GM19238 (cell line): ENCODE data around the gene POU2AF1.

Experiments used
- DNase-seq: peaks from one replicate; pipeline ENCODE4 v3.0.0; 2011; ENCODE audit warnings: low spot score; ENCODE audit not compliant: insufficient read length

Gene POU2AF1, protein sequence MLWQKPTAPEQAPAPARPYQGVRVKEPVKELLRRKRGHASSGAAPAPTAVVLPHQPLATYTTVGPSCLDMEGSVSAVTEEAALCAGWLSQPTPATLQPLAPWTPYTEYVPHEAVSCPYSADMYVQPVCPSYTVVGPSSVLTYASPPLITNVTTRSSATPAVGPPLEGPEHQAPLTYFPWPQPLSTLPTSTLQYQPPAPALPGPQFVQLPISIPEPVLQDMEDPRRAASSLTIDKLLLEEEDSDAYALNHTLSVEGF

DNA sequence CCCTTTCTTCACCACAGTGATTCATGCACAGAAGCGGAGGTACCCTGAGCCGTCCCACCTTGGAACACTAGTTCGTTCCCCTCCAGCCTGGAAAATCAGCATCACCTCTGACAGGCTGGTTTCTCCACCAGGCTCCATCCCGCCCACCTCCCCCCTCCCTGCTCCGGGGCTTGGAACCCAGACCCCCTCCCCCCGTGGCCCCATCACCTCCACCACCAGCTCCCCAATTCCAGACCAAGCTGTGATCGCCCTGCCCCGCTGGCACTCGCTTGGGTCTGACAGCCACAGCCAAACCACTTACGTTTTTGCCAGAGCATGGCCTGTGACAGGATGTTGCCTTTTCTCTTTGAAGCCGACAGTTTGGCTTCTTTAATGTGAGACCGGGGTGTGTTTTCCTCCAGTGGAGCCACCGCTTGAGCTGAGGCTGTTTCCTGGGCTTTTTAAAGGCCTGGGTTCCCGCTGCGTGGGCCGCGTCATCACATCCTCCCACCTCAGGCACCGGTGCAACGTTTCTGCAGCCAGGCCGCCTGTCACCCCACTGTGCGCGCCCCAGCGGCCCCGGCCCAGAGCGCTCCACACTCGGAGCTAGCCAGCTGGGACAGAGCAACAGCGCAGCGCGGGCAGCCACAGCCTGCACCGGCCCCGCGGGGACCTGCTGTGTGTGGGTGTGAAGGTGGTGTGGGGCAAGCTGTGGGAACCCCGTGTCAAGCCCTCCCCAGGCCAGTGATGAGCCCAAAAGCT, at the start of gene POU2AF1:
Gene POU2AF1, minus strand, starts transcription at position 415 of the 741 bp plus-strand sequence. Its CDS starts 98 bp downstream, at position 317.
- DNase-seq, result peak; percentile 41

DNA sequence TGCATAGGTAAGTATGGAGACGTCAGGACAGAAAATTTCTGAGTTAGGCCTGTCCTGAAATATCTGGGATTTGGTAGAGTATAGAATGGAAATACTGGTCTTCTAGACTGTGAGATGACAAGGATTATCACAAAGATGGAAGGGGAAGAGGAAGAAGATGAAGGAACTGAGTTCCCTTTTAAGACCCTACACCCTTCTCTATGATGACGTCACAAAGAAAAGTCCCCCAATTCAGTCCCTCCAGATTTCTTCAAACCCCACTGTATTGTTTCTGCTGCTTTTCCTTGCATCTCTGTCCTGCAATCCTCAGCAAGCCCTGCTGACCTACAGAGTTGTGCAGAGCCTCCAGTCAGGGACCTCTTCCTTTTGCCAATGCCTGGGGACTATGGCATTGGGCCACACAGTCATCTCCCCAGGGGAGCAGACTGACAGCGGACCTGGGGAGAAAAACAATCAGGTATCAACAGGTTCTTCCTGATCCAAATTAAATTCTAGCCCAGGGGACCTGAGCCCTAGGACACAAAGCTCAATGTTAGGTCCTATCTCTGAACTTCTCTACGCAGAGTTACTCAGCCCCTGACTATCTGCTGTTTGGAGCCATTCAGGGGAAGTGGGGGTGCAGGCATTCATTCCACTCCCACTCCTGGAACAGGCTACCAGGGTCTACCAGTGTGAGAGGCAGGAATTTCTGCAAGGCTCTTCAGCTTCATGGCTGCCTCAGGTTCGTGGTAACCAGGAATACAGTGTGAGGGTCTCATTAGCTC, 49.2 kb upstream of the POU2AF1 start:
- DNase-seq, result no peak

DNA sequence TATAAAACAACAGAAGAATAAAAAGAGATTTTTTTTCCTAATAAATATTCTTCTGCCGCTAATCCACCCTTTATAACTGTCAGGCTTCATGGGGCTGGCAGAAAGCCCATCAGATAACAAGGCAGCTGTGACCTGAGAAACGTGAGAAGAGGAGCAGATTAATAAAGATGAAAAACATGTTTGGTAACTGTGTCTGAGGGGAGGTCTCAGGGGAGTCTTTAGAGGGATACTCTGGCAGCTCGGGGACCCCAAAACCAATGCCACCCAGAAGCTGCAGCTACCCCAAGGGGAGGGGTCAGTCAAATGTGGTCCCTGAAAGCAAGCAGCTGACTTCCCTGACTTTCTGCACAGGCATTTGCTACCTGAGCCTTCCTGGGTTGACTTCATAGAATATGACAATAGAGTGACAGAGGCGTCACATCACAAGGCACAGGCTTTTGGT, 48.4 kb upstream of the POU2AF1 start:
- DNase-seq, result no peak

DNA sequence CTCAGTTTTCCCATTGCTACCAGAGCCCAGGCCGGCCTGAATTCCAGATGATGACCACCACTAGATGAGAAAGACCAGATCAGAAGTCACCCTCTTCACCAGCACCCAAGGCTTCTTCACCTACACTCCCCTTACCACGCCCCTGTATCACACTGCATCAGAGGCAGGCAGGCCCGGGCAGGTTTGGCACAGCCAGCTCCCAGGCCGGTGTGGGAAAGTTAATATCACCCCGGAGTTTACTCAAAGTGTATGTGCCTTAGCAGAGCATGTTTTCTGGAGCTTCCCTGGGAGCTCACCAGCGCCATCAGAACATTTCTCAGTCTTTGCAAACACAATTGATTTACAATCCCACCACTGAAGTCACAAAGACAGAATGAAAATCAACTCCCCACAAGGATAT, 47.5 kb upstream of the POU2AF1 start:
- DNase-seq, result no peak

DNA sequence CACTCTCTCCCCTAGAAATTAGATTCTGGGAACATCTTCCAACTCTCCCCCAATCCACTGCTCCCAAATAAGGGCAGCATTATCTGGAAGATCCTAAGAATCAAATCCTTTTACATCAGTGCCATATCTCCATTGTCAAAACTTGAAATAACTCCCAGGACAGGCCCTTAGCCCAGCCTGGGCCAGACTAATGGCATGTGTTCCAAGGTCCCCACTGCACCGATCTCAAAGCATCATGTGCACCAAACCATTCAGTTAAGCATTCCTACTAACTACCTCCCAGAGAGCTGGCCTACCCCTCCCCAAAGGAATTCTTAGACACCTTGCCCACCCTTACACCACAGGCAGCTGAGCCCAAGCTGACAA, 44.2 kb upstream of the POU2AF1 start:
- no peak for DNase-seq

DNA sequence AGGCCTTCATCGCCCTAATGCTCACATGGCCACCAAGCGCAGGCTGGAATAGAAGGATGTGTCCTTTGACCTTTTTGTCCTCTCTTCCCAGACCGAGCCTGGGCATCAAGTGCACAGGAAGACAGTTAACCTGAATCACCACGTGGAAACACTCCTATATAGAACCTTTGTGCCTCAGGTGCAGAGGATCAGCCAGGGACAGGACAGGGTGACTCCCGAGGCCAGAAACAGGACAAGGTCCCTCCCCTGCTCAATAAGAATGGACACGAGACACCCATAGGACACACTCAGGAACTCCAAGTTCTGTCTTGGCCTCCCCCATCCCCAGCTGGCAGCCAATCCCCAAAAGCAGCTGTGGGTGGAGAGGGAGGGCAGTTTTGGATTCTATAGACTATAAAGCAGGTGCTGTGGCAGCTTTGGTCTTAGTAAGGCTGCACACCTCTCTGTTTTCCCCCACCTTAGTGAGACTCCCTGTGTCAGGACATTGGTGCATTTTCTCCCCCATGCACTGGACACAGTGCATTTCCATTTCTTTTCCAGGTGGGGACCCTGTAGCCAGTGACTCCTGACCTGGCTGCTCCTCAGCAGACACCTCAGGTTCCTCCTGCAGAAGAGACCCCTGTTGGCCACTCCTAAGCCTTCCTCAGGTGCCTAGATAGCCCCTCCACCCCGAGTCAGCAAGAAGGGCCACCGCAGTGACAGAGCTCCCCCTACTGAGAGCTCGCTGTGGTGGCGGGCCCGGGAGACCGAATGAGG, 43.6 kb upstream of the POU2AF1 start:
- DNase-seq, result peak; percentile 51

DNA sequence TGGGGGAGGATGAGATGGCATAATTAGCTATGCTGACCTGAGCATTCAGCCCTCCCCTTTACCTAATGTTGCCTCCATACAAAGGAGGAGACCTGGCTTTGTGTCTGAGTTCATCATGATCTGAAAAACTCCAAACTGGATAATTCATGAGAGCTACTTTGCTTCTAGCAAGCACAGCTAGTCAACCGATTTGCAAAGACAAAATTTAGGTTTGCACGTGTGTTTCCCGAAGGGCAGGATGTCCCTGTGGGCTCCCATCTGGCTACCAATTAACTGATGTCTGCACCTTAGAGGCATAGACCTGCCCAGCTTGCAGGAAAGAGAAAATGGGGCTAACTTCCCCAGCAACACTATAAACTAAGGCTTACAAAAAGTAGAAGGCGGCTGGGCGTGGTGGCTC, 42.2 kb upstream of the POU2AF1 start:
- no peak for DNase-seq

DNA sequence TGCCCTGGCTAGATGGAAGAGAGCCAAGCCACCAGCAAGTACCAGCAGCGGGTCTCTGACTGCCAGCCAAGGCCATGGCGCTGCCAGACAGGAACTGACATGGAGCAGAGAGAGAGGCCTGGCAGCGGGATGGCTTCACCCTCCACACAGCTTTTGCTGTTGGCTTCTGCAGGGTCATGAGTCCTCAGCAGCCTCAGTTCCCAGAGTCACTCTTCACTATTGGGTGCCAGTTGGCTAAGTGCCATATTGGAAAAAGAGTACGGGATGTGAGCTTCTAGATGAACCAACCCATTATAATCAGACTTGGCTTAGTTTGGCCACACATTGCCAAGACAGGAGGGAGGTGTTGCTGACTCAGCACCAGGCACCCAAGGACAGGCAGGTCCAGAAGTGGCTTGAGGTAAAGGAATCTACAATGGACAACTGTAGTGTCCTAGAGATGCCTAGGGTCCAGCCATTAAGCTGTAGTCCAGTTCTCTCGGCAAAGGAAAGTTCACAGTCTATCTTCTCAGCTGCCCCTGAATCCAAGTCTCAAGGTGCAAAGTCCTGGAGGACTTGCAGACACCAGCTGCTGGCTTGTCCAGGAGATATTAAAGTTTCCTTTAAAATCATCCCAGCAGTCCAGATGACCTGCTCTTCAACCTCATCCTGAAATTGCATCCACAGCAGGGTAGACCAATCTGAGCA, 40.7 kb upstream of the POU2AF1 start:
- DNase-seq, result no peak

DNA sequence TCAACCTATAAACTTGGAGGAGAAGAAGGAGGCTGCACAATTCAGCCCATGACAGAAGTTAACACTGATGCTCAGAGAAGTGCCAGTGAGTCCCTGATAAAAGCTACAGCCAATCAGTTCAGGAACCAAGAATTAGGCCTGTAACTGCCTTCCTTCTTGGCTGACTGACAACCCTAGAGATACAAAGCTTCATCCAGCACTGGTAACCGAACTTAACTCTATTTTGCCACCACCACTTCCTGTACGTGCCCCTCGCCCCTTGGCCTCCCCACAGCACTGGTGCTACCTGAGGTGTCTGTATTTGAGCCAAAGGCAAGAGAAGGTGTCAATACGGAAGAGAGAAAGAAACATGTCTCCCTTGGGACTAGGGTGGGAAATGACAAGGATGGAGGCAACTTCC, 40.1 kb upstream of the POU2AF1 start:
- no peak for DNase-seq

DNA sequence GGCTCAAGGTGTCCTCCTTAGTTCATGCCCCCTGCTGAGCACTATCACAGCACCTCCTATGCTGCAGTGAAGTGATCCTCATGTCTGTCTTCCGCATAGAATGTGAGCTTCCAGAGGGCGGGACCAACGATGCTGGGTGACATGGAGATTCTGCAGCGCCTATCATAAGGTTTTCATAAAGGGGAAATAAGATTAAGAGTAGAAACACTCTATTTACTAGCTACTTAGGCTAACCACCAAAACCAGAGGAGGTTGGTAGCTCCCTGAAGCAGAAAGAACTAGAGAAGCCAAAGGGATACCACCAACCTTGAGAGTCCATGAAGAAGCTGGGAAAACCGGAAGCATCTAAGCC, 39.3 kb upstream of the POU2AF1 start:
- DNase-seq, result no peak

DNA sequence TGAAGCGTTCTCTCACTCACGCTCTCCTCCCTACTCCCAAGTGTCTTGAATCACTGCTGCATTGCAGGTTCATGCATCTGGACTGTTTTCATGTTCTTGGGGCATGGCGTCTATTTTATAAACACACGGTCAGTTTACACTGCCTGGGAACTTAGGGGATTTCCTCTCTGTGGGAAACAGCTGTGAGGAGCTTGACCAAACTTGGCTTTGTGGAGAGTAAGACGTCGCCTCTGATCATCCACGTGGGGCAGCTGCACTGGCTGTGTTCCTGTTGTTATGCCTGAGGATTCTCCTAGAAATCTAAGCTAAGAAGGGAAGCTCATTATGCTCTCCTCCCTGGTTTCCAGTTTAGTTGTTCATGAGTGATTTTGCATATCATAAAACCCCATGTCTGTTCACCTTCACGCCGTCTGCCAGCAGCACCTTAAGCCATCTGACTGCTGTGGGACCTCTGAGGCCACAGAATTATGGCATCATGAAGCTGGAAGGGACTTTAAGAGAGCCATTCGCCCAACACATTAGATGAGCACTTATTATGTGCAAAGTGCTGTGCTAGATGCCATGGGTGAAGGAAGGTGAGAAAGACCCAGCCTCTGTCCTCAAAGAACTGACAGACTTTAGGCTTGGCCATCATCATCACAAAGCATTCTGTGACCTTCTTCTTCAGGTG, 38.8 kb upstream of the POU2AF1 start:
- DNase-seq, result no peak

DNA sequence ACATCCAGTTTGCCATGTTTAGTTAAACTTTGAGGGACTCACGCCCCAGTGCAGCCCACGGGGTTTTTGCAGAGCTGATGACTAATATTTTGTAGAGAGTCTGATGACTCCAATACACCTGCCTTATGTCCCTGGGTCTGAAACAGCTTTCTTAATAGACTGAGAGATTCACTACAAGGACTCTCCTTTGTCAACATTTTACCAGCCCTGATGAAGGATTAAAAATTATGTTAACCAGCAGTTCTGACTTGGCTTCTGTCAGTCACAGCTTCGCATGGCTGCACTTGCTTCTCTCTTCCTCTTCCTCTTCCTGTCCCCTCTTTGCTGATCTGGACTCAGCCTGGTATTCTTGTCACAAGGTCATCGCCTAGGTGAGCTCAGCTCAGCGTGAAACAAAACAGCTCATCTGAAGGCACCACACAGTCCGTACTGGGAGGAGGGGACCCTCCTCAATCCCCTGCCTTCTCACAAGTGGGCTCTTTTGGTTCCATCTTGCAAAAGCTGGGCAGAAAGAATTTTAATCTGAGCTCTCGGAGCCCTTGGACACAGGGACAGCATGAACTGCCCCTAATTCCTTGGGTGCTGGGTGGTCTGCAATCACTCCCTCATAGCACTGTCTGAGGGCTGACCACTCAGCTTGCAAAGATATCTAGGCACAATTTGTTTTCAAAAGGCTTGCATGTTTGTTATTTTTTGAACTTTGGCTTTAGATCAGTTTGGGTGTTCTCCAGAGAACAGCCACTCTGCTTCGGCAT, 38.1 kb upstream of the POU2AF1 start:
- no peak for DNase-seq

DNA sequence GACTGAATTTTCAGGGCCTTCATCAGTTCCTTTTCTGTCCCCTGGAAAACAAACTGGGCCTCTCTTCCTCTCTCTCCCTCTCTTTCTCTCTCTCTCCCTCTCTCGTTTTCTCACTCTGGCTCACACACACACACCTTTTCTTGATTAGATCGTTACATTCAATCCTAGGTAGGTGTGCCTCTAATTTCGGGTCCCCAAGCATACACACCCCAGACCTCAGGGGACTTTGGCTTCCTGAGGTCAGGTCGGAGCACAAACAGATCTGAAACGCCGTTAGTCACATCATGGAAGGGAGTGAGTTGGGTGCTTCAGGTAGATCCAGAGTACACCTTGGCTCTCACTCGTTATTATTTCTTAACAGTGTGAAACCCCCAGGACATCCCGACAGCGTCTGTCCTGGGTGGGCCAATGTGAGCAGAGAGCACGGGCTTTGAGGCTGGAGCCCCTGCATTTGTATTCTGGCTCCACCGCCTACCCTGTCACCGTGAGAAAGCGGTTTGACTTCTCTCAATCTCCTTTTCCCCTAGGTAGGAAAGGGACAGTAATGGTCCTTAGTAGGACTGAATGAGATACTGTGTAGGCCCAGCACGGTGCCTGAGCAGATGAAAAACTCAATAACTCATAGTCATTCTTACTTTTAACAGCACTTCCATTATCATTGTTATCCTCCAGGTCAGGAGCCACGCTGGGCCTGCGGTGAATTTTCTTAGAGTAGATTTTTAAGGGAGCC, 37.3 kb upstream of the POU2AF1 start:
- no peak for DNase-seq

DNA sequence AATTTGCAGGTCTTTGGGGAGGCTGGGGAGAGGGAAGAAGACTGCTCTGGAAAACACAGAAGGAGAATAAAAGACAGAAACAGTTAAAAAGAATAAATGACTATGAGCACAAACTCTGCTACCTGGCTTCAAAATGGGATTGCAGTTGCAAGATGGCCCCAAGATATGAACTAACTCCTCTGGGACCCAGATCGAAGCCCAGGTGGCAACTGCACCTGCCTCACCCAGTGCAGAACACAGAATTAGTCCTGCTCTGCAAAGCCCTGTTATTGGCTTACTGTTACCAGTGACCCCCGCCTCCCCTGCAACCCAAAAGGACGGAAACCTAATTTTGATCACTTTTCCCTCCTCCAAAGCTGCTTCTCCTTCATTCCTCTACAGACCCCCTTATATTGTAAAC, 35.9 kb upstream of the POU2AF1 start:
- no peak for DNase-seq

DNA sequence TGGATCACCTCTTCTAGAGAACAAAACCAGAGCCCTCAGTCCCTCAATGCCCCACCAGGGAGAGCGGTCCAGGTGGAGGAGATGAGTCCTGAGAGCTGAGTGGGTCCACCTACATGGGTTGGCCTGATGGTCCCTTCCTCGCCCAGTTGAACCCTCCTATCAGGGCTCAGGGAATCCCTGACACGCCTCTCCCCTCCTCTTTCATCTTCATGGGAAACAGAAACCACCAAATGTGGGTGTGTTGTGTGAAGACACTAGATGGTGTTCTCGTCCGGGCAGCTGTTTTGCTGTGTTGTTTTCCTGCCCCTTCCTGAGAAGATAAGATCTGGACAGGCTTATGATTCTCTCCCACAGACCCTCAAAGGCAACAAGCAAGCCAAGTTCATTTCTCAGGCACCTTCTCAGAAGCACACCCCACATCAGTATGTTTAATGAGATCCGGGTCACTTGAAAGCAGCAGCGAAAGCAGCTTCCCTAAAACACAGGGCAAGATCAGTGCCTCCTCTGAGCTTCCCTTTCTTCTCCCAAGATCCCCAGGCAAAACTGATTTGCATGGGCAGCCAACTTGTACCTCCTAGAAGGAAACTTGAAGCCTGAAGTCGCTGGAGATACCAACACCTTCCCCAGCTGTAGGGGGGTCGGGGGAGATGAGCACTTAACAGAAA, 35.3 kb upstream of the POU2AF1 start:
- no peak for DNase-seq

DNA sequence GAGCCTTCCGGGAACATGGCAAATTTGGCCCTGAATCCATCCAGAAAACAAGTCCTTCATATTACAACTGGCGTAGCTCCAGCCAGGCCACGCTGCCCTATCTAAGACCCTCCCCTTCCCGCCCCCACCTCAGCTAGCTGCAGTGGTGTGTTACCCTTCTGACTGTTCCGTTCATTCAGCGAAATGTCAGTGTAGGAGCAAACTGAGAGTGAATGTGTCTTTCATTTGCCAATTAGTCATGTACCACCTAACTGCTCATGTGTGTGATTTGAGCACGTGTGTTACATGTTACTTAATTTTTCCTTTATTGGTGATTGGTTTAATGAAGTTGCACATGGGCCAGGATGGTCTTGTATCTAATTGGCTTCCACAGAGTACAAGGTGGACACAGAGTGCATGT, 34.8 kb upstream of the POU2AF1 start:
- no peak for DNase-seq

DNA sequence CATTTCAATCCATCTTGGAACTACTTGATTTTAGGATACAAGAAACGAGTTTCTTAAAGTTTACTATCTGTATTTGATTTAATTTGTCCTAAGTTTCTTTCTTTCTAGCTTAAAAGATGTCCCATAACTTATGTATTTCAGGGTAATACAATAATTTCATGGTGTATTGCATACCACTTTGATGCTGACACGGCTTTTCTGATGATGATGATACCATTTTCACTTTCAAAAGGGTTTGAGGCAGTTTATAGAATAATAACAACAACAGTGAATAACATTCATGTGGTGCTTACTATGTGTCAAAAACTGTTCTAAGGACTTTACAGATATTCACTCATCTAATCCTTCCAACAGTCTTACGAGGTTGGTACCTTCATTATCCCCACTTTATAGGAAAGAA, 33.2 kb upstream of the POU2AF1 start:
- DNase-seq, result no peak

DNA sequence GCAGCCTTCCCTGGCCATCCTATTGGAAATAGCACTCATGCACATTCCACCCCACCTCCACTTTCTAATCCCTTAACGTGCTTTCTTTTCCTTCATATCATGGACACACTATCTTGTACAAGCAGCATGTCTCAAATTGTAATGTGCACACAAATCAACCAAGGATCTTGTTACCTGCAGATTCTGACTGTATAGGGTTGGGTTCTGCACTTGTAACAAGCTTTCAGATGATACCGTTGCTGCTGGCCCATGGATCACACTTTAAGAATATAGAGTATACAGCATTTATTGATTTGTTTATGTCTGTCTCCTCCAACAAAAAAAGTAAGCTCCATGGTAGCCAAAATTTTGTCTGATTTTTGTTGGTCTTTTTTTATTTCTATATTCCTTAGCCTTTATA, 32.4 kb upstream of the POU2AF1 start:
- no peak for DNase-seq

DNA sequence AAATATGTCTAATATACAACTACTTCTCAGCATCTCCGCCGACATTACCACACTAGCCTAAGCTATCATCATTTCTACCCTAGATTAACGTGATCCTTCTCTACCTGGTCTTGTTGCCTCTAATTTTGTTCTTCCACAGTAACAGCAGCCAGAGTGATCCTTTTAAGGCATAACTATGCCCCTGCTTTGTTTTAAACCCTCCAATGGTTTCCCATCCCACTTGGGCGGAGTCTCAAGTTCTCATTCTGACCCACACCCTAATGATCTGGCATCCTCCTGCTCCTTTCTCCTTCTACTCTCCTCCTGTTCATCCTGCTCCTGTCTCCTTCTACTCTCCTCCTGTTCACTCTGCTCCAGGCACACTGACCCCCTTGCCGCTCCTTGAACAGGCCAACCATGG, 31.9 kb upstream of the POU2AF1 start:
- DNase-seq, result no peak
